Measurements from ENCODE around the gene C9orf85.

DNA sequence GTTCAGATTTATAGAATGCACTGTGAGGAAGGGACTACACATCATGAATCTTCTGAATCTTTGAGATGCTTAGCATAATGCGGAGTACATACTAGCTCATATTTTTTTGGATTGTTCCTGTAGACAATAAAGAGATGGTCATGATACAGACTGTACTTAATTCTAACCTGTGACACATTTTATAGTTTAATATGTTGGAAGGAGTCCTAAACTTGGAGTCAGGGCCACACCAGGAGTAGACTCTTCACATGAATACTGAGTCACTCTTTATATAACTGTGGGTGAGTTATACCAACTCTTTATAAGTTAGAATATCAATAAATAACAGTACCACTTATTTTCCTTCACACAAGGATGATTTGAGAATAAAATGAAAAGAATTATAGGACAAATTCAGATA lies 16.9 kb downstream of the C9orf85 start:
- TF ChIP-seq, protein P1, sequence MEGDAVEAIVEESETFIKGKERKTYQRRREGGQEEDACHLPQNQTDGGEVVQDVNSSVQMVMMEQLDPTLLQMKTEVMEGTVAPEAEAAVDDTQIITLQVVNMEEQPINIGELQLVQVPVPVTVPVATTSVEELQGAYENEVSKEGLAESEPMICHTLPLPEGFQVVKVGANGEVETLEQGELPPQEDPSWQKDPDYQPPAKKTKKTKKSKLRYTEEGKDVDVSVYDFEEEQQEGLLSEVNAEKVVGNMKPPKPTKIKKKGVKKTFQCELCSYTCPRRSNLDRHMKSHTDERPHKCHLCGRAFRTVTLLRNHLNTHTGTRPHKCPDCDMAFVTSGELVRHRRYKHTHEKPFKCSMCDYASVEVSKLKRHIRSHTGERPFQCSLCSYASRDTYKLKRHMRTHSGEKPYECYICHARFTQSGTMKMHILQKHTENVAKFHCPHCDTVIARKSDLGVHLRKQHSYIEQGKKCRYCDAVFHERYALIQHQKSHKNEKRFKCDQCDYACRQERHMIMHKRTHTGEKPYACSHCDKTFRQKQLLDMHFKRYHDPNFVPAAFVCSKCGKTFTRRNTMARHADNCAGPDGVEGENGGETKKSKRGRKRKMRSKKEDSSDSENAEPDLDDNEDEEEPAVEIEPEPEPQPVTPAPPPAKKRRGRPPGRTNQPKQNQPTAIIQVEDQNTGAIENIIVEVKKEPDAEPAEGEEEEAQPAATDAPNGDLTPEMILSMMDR (IDR thresholded peaks at IDR 0.05) = no peak
- TF ChIP-seq SP1 (CRISPR knock-in tag; conservative IDR thresholded peaks at IDR 0.05) = no peak

Data from WTC11 (cell line).